Upper lobe of left lung (tissue), 4 donors: Measurements from ENCODE around the gene WDR38.

Experiments used
- POLR2A ChIP-seq, 4 donors: fragments of 450-650 bp; IDR thresholded peaks; one replicate each; pipeline ENCODE4 v1.5.1; 2016 to 2017; ENCODE audit warnings: antibody characterized with exemption in 4 of 4, mild to moderate bottlenecking in 2 of 4
- TF ChIP-seq, protein P1 (sequence below), 6 experiments: fragments of 450-650 bp in 4 of 6; fragments of 200-600 bp in 2 of 6; sonication (generic) in 2 of 6; IDR thresholded peaks; one replicate each; pipeline ENCODE4 v1.5.1; 2016 to 2019; ENCODE audit warnings: antibody characterized with exemption in 6 of 6

DNA sequence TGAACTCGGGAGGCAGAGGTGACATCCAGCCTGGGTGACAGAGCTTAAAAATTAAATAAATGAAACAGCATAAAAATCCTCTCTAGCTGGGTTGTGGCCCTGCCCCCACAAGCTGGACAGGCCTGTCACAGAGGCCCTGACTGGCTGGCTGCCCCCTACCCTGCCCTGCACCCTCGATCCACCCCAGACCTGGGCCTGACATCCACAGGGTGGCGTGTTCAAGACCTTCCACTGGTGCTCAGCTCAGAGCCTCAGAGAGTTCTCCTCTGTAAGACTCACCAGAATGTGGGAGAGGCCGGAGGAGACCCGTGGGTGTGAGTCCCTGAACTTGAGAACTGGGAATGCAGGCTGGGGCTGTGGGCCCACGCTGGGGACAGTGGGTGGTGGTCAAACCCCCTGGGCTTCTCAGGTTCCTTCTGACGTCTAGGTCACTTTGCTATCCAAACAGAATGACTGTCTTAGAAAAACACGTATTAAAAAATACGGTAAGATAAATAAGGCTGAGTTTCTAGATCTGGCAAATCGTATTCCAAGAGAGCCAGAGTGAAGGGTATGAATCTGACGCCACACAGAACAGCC is 9.7 kb upstream of the WDR38 start:
- no peak for TF ChIP-seq POLR2A (IDR thresholded peaks at IDR 0.05)
- TF ChIP-seq, protein P1, sequence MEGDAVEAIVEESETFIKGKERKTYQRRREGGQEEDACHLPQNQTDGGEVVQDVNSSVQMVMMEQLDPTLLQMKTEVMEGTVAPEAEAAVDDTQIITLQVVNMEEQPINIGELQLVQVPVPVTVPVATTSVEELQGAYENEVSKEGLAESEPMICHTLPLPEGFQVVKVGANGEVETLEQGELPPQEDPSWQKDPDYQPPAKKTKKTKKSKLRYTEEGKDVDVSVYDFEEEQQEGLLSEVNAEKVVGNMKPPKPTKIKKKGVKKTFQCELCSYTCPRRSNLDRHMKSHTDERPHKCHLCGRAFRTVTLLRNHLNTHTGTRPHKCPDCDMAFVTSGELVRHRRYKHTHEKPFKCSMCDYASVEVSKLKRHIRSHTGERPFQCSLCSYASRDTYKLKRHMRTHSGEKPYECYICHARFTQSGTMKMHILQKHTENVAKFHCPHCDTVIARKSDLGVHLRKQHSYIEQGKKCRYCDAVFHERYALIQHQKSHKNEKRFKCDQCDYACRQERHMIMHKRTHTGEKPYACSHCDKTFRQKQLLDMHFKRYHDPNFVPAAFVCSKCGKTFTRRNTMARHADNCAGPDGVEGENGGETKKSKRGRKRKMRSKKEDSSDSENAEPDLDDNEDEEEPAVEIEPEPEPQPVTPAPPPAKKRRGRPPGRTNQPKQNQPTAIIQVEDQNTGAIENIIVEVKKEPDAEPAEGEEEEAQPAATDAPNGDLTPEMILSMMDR (IDR thresholded peaks at IDR 0.05), result no peak
